Right renal cortex interstitium (tissue), 3 donors: Measurements from ENCODE around the gene EIF2S2. TPM values are rescaled to one million over a fixed set of nuclear protein-coding genes. Genes with fewer than 3 reads are reported as not detected.

Experiments
- polyA plus RNA-seq, 3 donors: library from polyadenylated mRNA; unstranded; fragments of 120-200 nt; gene quantifications; one replicate each; pipeline ENCODE4 v1.2.1, GENCODE V29; 2013; ENCODE audit not compliant: insufficient read length in 3 of 3

The EIF2S2 gene
- polyA plus RNA-seq, 3 donors = 52.3 to 54.4 (median 52.5) TPM

Other genes with a start within 250 kb of the EIF2S2 start
- 100 to 1,000 TPM; 143 to 151 (median 144) TPM for gene RALY, start 118.3 kb downstream of the EIF2S2 start, polyA plus RNA-seq
- under 1 TPM; 0.23 to 0.28 (median 0.28) TPM for gene ASIP, start 129.2 kb upstream of the EIF2S2 start, polyA plus RNA-seq
- 100 to 1,000 TPM; 184 to 202 (median 186) TPM for gene AHCY, start 191.1 kb upstream of the EIF2S2 start, polyA plus RNA-seq